ENCODE results near the gene EPB41L1.
"Not testable (repeated sequence)": the region's sequence is repeated elsewhere in the genome, so short reads cannot be mapped to it uniquely, and the experiment has no call there.

Gene EPB41L1

DNA sequence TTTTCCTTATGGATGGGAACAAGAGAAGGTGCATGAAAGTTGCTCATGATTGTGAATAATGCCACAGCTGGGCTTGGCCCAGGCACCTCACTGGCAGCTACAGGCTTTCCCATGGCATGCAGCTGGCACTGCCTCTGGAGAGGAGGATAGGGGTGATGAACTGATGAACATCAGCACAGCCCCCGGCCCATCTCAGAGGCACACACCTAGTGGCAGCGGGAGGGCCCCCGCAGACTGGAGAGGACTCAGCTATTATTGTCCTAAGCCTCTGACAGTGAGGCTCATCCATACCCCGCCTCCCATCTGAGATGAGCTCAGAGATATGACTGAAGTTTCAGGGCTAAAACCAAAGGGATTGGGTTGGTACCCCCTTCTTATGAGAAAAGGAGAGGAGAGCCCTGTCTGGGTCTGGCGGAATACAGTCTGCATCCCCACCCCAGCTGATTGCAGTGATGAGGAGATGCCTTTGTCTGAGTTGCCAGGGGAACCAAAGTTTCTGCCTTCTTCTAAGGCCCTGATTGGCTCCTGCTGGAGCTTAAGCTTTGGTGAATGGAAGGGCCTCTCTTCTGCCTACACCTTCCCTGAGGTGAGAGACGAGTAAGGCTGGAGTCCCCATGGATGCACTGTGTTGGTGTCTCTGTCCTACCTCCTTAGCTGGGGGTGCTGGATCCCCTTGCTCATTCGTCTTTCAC is 27.6 kb upstream of the EPB41L1 start:
- DNase-seq (ENCODE audit: low spot score) = no peak

DNA sequence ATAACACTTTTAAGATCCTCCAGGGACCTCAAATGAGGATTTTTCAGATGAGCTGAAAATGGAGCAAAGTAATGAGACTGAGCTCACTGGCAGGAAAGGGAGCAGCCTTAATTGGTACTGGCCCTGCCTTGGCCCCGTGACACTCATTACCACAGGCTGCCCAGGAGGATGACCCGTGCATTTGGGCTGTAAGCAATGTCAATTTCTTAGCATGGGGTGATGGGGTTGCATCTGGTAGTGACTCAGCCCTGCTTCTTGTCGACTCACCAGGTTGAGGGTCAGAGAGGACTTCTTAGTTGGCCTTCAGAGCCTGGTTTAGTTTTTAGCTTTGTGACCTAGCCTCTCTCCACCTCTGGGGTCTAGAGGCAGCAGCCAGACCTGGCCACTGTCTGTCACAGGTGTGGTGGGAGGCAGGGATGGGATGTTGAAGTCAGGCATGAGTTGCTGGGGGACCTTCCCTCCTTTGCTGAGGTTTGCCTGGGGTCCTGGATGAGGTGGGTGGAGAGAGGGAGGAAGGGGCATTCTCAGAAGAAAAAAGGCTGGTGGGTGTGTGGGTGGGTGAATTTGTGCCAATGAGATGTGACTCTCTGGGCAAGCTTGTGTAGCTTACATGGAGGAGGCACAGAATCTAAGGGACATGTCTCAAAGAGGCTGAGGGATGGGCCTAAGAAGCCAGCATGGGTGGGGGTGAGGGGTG is 25.9 kb upstream of the EPB41L1 start:
- DNase-seq (ENCODE audit: low spot score) = no peak

DNA sequence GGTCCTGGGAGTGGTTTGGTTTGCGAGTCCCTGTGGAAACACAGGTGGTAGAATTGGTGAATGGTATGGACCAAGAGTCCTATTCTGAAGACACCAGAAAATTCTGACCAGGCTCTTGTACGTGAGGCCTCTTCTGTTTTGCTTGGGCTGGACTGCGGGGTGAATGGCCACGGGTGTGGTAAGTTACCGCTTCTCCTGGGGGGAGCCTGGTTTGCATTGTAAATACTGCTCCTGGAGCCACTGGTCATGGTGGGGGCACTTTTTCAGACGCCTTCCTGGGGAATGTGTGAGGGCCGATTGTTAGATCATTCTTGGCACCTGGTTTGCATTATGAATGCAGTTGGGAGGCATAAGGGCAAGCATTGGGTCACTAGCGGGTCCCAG is 25.4 kb upstream of the EPB41L1 start:
- DNase-seq (ENCODE audit: low spot score) = no peak

DNA sequence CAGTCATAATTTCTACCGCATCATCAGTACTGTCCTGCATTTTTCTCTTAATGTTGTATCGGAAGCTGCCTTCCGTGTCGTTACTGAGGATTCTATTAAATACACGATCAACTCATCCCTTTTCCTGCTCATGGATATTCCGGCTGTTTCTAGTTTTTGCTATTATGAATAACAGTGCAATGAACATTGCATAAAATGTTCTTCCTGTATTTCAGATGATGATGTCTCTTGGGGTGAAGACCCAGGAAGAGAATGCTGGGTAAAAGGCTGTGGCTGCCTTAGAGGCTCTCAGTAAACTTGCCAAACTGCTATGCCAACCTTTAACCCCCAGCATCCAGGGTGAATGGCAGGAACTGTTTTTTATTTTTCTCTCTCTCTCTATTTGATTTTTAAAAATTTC is 24.1 kb upstream of the EPB41L1 start:
- DNase-seq (ENCODE audit: low spot score) = no peak

DNA sequence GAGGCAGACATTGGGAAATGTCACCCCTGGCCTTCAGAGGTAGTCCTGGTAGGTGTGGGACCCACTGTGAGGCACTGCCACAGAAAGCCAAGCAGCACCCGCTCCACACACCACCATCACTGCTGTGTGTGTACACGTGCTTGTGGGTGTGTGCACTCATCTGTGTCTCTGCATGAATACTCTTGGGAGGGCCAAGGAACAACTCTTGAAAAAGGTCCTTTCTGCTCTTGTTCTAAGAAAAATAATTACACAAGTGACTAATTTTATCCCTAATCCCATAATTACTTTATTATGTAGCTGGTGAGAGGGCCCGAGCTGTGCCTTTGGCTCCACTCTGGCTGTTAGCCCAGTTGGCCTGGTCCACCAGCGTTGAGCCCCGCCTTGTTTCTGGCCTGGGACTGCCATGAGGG is 21.7 kb upstream of the EPB41L1 start:
- no peak for DNase-seq (ENCODE audit: low spot score)

DNA sequence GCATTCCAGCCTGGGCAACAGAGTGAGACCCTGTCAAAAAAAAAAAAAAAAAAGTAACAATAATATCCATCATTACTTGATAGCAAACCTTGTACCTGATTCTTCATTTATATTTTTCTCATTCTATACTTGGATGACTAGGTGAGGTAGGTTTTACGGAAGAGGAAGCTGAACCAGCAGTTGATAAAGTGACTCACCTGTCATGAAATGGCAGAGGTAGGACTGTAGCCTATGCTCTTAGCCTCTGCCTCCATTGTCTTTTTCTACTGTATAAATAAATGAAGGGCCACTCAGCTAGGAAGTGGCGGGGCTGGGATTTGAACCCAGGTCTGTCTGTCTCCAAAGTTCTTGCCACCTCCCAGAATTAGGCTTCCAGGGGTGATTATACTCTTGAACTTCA is 20.7 kb upstream of the EPB41L1 start:
- DNase-seq (ENCODE audit: low spot score) = no peak

DNA sequence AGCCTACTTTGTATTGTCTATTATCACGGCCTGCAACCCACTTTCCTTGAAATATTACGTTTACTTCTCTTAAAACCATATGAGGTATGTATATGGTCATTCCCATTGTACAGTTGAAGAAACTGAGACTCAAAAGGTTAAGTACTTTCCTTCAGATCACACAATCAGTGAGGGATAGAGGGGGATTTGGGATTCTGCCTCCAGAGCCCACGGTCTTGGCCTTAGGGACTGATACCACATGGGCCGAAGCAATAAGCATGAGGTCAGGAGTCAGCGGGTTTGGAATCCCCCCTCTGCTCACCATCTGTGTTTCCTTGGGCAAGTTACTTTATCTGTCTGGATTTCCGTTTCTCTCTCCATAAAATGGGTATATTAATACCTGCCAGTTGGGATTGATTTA is 19.4 kb upstream of the EPB41L1 start:
- DNase-seq (ENCODE audit: low spot score) = no peak

DNA sequence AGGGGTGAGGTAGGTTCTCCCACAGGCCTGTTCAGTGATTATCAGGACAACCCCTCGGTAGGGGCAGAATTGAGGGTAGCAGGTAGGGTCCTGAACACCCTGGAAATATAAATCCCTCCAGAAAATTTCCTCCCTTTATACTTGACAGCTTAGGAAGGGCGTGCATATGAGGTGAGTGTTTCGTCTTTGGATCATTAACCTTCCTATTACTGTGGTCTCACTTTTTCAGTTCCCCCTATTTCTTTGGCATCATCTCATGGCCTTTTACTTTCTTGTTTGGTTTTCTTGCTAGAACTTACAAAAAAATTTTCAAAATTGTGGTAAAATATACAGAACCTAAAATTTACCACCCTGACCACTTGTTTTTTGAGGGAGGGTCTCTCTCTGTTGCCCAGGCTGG is 18.7 kb upstream of the EPB41L1 start:
- no peak for DNase-seq (ENCODE audit: low spot score)

DNA sequence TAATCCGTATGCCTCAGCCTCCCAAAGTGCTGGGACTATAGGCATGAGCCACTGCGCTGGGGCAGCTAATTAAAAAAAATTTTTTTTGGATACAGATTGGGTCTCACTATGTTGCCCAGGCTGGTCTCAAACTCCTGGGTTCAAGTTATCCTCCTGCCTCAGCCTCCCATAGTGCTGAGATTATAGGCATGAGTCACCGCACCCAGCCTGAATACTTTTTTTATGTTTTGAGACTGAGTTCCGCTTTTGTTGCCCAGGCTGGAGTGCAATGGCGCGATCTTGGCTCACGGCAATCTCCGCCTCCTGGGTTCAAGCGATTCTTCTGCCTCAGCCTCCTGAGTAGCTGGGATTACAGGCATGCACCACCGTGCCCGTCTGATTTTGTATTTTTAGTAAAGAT is 17.2 kb upstream of the EPB41L1 start:
- not testable (repeated sequence) for DNase-seq (ENCODE audit: low spot score)

DNA sequence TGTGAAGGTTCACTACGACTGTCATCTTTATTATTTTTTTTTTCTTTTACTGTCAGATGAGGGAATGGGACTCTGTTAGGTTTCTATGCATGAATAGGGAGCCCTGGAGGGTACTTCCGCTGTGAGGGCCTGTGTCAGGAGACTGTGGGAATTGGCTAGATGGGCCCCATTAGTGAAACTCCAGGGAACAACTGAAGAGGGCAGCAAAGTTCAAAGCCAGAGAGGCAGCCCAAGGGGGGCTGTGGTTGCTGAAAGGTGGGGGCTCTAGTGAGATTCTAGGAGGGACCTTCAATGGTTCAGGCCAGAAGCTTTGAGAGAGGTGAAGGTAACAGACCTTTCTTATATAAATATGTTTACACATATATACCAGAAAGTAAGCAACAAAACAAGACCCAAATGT is 13.2 kb upstream of the EPB41L1 start:
- no peak for DNase-seq (ENCODE audit: low spot score)

DNA sequence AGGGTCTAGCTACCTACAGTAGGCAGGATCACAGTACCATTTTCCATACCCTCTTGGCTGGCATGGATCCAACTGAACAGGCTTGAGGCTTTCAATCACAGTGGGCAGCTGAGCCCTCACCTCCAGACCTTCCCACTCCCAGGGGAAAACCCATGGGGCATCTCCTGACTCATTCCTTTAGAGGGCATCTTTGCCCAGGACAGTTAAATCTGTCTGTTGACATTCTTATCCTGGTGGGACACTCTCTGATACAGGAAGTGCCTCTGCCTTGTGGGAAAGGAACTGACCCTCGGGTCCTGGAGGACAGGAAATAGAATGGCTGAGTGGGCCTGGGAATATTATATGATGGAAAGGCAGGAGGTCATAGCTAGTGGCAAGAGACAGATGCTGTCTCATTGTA is 10.2 kb upstream of the EPB41L1 start:
- DNase-seq (ENCODE audit: low spot score) = no peak

DNA sequence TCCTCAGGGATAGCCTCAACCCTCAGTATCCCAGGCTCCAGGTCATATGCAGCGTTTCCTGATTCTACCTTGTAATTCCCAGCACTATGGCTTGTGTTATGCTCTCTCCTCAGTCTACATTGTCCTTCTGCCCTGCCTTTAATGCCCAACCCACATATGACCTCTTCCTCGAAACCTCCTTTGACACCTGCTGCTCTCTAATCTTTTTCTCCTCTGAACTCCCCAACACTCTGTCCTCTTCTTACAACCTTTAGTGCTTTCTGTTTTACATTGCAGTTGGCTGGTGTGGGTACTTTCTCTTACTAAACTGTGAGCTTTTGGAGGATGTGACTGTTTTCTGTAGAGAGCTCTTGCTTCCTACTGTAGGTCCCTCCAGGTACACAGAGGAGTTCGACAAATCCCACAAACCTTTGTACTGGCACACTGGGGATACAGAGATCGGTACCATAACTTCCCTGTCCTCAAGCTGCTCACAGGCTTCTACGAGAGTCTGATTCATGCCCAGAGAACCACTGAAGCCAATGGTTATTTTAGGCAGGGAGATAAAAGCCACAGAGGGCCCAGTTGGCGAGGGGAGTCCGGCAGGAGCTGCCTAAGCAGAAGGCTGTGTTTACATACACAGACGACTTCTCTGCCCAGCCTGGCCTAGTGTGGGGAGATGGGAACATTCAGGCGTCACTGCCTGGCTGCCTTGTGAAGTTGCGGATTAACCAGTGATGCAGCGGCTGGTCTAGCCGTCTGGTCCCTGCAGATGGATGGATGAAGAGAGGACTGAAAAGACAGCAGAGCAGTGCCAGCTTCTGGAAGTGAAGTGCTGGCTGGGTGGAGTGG is 8.4 kb upstream of the EPB41L1 start:
- DNase-seq (ENCODE audit: low spot score) = no peak

DNA sequence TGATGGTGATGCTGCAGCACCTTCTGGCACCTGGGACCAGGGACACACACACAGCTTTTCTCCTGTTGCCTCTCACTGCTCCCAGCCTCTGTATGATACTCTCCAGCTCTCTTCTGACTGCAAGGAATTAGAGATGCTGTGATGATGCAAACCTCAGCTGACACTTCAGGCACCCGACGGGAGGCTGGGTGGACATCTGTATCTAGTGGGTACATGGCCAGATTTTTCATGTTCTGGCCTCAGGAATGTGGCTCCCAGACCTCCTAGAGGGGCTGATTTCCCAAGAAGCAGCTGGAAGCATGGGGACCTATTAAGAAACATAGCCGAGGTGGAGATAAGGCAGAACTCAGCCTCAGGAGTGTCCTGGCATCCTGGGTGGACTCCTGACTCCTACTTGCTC is 6.8 kb upstream of the EPB41L1 start:
- no peak for DNase-seq (ENCODE audit: low spot score)

DNA sequence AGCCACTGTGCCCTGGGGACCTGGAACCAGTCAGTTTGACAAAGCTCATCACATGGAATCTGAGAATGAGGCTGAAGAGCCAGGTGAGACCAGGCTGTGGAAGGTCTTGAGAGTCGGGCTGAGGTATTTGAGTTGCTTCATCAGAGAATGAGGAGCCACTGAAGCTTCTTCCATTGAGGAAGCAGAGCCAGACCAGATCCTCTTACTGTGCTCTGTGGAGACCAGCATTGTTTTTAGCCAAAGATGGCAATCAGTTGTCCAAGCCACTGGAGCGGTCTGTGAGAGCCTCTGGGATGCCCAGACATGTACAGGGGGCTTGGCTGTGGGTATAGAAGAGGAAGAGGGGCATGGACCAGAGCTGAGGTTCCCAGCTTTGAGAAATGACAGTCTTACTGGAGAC is 6.1 kb upstream of the EPB41L1 start:
- DNase-seq (ENCODE audit: low spot score) = no peak

DNA sequence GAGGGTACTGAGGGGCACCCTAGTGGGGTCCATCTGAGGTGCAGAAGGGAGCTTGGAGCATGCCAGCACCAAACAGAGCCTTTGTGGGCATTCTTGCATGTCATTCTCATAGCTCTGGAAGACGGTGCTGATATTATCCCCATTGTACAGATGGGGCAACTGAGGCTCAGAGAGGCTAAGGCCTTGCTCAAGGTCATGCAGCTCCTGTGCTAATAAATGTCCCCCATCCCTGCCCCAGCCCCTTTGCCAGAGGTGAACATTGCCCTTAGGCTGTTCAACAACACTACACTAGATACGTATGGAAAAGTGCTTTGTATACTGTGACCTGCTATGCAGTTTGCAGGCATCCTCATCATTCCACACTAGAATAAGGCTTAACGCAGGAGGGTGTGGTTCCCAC is 5.5 kb upstream of the EPB41L1 start:
- DNase-seq (ENCODE audit: low spot score) = no peak

DNA sequence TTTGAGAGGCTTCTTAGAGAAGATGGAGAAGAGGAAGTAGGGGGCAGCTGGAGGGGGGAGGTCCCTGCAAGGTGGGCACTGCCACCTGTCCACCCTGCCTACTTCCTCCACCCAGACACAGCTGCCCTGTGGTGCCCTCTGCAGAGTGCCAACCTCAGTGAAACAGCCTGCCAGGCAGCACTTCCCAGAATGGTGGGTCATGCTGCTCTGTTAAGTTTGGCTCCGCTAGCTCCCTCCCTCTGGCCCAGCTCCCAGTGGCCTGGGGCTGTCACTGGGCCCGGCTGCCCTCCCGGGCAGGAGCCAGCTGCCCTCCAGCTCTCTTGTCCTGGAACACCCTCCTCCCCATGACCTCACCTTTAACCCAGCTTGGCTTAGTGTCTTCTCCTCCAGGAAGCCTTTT is 5.1 kb upstream of the EPB41L1 start:
- no peak for DNase-seq (ENCODE audit: low spot score)

DNA sequence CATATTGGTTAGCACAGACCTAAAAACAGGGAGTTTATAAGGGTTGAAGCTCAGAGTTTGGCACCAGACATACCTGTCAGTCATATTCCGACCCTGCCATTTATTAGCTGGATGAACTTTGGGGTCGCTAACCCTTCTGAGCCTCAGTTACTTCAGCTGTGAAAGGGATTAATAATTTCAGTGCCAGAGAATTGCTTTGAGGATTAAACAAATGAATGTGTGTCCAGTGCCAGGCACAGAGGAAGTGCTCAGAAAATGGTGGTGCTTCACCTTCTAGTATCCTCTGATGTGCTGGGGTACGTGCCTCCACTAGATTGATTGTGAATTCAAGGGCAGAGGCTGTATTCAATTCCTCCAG is 4.1 kb upstream of the EPB41L1 start:
- no peak for DNase-seq (ENCODE audit: low spot score)

DNA sequence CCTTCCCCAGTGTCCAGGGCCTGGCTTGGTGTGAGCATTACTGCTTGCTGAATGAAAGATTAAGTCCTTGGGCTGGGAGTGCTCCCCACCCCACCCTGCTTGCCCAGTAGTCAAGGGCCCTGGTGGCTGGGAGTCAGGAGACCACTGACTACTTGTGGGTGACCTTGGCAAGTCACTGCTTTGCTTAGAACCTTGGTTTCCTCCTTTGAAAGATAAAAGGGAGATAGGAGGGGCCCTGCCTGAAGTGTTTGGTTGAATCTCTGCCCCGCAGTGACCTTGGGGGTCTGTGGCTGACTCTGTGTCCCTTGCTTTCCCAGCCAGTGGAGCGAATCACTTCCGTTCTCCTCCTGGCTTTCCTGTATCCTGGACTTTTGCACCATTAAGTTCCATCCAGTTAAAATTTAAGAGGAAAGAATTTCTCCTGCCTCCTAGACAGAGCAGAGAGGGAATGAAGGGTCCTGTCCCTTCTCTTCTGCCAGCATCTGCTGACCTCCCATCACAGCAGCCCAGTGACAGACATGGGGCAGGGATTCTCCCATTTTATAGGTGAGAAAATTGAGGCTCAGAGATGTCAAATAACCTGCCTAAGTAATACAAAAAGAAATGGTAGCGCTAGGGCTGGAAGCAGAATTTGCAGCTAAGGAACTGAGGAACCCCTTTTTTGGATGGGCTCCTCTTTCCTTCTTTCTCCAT is 3.5 kb upstream of the EPB41L1 start:
- no peak for DNase-seq (ENCODE audit: low spot score)

DNA sequence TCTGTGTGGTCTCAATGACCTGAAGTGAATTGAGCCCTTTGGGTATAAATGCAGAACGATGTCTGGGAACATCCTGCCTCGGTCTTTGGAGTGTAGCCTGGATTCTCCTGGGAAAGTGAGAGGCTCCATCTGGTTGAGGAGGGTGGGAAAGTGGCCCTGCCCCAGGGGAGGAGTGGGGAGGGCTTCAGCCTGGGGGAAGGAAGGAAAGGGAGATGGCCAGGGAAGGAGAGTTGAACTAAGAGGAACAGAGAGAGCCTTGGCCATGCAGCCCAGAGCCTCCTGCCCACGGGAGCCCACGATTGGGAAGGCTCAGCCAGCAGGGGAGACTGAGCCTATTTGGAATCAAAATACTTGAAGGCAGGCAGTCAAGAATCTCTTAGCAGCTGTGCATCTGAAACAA is 2.3 kb upstream of the EPB41L1 start:
- no peak for DNase-seq (ENCODE audit: low spot score)

DNA sequence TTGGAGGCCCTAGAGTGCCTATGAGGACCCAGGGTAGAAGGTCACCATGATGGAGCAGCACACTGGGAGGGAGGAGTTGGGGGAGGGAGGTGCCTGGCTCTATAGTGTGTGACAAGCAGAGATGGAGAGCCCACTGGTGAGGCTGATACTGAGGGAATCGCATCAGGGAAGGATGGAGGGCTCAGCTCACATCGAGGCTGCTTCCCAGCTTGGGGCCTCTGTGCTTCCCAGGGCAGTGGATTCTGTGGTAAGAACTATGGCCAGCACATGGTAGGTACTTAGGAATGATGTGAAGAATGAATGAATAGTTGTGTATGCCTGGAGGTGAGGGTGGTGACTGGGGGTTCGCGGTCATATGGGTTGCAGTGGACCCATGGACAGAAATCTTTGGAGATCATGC is 1.3 kb upstream of the EPB41L1 start:
- no peak for DNase-seq (ENCODE audit: low spot score)

DNA sequence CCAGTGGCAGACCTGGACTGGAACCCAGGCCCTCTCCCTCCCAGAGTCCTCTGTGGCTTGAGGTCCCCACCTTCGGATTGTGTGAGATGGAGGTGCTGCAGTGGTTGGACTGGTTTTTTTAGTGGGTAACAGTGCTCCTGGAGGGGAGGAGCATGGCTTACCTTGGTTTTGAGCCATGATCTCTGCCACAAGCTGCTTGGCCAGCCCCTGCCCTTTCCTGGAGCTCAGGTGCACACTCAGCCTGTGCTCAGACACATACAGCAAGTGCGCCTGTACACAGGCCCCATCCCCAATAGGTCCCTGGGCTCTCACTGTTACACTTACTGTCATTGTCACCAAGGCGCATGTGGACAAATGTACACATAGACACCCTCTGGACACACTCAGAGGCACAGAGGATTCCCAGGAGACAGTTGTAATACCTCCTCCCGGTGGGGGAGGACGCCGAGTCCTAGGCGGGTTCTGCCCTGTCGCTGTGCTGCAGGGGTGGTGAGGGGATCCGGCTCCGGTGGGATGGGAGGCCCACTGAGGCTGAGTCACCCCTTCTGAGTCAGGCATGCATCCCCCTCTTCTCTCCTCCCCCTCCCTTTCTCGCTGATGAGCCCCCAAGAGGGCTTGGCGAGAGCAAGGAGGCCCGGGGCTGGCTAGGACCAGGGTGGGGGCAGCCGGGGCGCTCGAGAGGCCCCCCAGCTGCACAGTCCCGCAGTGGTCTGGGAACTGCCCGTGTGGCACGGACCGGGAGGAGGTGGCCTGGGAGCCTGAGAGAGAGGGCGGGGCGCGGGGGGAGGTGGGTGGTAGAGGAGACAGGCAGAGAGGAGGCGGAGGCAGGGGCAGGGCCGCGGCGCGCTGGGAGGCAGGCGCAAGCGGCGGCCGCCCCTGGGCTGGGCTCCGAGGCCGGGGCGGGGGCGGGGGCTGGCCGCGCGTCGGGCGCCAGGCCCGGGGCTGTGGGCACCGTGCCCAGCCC is 522 bp upstream of the EPB41L1 start:
- peak; percentile 2 for DNase-seq (ENCODE audit: low spot score)

DNA sequence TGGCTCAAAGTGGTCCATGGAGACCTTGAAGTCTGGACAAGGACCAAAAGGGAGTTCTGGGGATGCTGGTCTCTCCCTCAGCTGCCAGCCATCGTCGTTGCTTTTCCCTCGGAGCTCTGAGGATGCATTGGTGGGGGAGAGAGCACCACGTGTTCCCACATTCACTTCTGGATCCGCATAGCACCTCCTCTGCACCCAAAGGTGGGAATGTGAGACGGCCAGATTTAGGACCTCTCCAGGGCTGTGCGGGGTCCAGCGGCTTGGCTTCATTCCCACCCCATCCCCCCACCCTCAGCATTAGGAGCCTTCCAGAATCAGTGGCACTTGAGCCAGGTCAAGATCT is 1.1 kb downstream of the EPB41L1 start:
- DNase-seq (ENCODE audit: low spot score) = no peak

Measured in CD4-positive, alpha-beta T cell treated with Interleukin-2 at 100 ng/mL for 4 hours (primary cell).